ENCODE results near the gene TMEM35A.
A peak's percentile ranks its signal among the peaks of the same experiment; 100 is the strongest.
"Not testable (repeated sequence)": the region's sequence is repeated elsewhere in the genome, so short reads cannot be mapped to it uniquely, and the experiment has no call there.

Gene TMEM35A

GRCh38 chrX:101078716-101079598 lies at the start of gene TMEM35A:
Gene TMEM35A, plus strand, starts transcription at chrX:101078879. Its CDS starts 124 bp downstream, at chrX:101079003.
- DNase-seq: no peak

DNA sequence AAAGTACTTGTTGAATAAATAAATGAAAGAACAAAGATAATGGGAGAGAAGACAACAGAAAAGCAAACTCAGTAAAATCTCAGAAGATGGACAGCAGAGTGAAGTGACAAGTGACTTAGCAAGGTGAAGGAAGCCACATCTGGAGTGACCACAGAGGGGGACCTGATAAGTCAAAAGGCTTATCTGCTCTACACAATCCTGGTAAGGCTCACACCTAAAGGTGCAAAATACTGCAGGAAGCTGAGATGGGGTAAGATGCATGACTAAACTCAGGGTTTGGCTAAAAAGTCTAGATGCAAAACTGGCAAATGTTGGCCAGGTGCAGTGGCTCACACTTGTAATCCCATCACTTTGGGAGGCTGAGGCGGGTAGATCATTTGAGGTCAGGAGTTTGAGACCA lies 49.0 kb upstream of the TMEM35A start:
- no peak for DNase-seq

DNA sequence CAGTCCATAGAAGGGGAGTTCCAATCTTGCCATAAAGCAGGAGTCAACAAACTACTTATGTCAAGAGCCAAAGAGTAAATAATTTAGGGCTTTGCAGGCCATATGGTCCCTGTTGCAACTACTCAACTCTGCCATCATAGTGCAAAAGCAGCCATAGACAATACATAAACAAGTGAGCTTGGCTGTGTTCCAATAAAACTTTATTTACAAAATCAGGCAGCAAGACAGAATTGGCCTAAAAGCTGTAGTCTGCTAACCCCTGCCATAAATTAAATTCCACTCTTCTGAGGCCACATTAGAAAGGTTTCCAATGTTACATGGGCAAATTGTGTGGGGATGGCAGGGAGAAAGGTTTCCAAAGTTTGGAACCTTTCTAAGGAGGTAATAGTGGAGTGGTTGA lies 41.4 kb upstream of the TMEM35A start:
- no peak for DNase-seq

DNA sequence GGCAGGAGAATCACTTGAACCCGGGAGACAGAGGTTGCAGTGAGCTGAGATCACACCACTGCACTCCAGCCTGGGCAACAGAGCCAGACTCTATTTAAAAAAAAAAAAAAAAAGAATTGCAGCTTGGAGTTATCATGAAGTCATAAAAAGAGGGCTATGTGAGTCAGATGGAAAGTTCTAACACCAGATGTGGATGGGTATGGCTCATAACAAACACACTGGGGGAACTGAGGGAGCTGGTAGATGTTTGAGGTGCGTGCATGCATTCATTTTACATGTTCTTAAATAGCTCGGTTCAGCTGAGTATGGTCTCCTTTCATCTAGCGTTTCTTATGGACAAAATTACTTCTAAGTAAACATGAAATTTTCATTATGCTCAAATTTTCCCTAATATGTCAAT lies 38.5 kb upstream of the TMEM35A start:
- DNase-seq: peak; percentile 10

DNA sequence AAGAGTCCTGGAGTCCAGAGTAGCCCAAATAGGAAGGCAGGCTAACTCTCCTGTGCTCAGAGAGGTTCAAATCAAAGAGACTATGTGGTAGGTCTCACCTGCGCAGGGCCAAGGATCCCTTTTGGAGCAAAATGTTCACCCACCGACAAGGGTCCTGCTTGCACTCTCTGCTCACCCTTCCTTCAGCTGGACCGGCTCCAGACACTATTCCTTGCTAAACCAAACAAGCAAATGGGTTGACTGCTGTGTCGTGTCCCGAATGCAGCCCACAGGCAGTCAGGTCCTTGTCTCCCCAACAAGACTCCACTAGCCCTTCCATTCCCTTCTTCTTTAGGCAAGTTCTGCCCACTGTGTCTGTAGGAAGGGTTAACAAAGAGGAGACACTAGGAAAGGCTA lies 27.5 kb upstream of the TMEM35A start:
- DNase-seq: no peak

DNA sequence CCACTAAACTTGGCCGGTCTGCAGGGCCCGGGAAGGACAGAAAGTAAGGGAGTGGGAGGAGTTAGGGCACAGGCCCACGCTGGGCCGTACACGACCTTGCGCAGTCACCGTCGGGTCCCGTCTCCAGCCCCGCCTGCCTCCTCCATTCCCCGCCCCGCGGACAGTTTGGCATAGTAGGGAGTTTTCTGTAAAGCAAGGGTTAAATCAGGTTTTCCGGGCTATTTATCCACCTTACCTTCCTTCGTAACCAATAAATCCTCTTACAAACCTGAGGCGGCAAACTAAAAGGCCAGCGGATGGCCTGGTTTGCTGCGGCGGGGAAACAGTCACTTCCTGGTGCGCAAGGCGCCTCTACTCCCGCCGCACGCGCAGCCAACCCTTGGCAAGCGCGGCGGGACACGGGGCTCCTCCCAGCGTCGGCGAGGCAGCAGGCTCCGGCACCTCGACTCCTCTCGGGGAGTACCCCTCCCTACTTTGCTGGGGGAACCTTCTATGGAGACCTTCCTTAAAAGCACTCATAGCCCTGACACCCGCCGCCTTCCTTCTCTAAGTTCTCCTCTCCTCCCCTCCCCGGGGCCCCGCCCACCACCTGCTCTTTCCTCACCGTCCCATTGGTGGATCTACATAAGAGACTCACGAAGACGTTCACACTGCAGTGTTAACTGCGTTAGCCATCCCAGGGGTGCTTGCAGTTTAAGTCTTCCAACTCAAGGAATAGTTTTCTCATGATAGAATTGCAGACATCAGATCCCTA lies 27.0 kb upstream of the TMEM35A start, which contains the start of gene TRMT2B:
Gene TRMT2B, minus strand, starts transcription at position 563 of the 754 bp plus-strand sequence. CDS start 9,822 bp downstream, outside the sequence.
- peak; percentile 61 for DNase-seq

- not testable (repeated sequence) for DNase-seq
Observed at GRCh38 chrX:101056551-101056950, 22.1 kb upstream of the TMEM35A start.

DNA sequence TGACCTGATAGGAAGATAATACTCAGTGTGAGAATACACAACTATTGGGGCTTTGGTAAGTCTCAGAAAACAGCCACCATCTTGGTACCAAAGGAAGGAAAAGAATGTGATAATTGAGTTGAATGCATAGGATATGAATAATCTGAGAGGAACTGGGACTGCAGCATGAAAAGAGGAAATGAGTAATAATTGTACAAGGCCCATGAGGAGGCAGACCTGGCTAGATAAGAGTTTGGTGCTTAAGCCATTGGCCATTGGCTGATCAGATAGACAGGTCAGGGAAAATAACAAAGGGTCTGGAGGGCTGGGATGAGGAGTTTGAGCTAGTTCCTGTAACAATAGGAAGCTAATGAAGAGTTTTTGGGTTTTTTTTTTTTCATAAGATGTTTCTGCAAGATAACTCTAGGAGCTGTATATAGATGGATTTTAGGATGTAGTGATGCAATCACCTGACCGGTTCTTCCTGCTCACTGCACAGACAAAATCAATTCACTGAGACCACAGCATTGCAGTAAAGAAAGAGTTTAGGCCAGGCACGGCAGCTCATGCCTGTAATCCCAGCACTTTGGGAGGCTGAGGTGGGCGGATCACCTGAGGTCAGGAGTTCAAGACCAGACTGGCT lies 21.5 kb upstream of the TMEM35A start:
- peak; percentile 78 for DNase-seq

GRCh38 chrX:101062176-101062575 lies 16.5 kb upstream of the TMEM35A start:
- DNase-seq: no peak

DNA sequence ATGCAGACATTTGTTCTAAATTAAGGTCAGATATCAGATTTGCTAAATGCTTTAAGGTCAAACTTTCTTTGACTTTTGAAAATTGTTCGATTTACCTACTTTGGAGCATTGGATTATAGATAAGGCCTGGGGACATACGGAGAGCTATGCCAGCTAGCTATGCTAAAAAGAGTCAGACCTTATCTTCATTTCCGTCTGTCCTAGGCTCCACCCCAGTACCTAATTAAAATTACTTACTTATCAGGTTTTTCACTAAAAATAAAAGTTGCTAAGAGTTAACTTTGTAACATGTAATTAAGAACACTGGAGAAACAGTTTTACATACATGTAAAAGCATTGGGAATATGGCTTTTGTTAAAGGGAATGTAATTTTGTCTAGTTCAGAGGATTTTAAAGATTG lies 7.1 kb upstream of the TMEM35A start:
- no peak for DNase-seq

DNA sequence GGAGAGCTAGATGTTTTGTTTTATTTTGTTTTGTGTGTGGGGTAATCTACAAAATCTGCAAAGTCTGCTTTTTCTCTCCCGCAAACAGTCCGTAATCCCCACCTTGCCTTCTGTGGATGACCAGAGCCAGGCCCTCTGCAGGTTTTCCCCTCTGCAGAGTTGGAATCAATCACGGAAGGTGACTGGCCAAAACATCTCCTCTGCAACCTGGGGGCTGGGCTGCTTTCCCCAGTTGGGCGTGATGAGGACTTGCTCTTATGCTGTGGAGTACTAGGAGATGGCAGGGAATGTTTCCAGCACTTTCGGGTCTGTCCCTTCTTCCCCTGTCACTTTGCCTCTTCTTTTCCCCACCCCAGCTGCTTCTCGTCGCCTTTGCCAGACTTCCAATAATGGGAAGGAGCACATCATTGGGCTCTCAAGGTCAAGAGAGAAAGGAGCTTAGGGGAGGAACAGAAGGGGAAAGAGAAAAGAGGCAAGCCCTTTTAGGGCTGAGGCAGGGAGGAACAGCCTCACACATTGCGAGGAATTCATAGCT lies 1.1 kb downstream of the TMEM35A start:
- no peak for DNase-seq

DNA sequence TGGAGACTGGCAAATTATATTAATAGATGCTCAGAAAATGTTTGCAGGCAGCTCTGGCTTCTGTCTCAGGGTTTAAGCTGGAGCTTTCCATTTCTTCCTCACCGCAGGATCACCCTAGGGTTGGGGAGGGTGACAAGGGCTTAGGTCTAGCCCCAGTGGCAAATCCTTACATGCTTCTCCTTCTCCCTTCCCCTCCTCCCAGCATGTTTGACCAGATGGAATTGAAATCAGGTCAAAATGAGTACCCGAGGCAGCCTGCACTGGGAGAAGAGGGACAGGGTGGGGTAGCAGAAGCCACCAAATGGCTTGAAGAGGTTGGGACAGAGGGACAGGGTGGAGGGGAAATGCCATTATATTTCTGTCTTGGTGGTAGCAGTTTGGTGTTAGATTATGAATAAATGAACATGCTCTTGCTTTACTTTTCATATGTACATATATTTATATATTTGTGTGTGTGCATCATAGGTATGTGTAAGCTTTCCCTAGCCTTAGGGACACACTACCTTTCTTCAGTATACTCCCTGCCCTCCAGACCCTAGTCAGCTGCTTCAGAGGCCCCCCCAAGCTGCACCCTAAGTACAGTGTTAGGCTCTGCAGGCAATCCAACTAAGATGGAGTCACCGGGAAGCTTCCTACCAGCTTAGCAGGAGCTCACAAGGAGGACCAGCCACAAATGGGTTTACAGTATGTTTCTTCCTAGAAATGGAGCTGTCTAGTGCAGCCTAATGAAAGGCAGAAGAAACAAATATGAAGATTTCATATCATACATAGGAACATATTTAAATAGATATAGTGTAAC lies 1.8 kb downstream of the TMEM35A start:
- no peak for DNase-seq

- DNase-seq: no peak
Observed at GRCh38 chrX:101081231-101081630, 2.6 kb downstream of the TMEM35A start.

DNA sequence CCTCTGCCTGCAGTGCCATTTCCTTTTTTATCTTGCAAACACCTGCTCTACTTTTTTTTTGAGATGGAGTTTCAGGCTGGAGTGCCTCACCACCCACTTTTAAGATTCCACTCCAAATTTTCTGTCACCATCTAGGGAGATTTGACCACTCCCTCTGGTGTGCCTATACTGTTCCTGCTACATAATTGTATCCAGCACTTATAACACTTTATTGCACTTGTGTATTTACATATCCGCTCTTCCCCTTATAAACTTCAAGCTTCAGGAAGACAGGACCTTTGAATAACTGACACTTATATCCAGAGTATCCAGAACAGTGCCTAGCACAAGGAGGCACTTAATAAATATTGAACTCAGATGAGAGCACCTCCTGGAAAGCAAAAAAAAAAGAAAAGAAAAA lies 13.1 kb downstream of the TMEM35A start:
- DNase-seq: no peak

DNA sequence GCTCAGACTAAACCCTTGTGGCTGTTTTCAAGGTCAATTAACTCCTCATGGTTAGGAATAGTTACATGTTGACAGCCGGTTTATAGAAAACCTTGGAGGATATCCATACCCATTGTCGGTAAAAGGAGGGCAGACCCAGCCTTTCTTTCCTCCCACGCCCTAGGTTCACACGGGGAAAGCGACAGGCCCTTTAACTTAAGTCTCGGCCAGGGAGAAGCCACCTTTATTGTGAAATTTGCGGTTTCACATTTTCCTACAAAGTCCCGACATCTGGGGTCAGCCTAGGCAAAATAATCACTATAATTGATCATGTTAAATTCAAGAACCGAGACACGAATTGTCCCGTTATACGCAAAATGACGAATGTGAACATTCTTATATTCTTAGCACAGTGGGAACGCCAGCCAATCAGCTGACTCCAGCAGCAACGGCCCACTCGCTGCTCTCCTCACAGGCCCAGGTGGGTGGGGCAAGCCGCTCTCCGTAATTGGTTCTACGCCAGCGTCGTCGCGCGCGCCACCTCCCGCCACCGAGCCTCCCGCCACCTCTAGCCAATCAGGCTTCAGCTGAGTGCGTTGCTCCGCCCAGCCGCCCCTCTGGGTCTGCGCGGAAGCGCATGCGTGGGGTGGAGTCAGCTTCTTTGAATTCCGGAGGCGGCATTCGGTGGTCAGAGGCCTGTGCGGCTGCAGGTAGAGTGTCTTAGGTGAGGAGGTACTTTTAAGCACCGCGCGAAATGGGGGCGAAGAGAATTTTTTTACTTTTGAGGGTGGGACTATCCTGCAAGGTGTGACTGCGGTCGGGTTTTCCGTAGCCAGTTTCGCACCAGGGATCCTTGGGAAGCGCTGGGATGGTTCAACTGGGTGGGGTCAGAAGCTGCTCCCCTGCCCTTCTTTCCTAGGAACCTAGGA lies 19.1 kb downstream of the TMEM35A start, which contains the start of gene CENPI:
Gene CENPI, plus strand, starts transcription at position 659 of the 908 bp plus-strand sequence. CDS start 2,867 bp downstream, outside the sequence.
- peak; percentile 89 for DNase-seq

DNA sequence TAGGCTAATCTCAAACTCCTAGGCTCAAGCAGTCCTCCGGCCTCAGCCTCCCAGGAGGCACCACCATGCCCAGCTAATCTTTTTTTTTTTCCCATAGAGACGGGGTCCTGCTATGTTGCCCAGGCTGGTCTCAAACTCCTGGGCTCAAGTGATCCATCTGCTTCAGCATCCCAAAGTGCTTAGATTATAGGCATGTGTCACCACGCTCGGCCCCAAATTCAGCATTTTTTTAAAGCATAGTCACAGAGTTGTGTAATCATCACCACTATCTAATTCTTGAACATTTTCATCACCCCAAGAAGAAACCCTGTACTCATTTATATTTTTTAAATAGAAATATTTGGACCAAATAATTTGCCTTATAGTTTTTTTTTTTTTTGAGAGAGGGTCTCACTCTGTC lies 29.6 kb downstream of the TMEM35A start:
- DNase-seq: peak; percentile 79

DNA sequence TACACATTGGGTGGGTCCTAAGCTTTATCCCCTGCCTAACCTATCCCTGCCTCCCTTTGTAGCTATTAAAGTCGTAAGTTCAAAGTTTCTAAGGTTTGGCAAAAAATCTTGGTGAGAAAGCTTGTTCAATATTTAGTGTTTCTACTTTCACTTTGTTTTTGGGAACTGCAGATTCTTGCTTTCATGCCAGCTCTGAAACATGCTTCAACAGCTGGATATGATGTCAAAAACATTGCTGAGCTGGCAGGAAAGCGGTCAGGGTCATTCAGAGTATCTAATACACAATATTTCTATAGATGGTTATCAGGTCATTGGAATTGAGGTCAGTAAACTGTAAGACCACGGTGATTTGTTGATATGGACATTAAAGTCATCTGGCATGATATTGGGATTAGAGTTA lies 39.0 kb downstream of the TMEM35A start:
- DNase-seq: no peak

DNA sequence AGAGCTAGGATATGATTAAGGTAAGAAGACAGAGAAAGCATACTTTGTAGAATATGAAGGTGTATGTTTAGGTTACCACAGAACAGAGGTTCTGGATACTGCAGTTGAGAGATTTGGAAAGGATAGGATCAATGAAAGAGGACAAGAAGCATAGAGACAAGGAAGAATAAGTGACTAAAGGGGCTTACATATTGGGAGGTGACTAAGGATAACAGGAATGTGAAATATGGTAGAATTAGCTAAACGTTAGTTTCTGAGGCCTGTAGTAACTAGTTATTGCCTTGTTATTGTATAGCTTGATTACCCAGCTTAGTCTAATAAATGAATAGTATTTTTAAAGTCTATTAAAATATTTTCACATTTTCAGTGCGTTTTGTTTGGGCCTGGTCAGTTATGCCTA lies 57.6 kb downstream of the TMEM35A start:
- DNase-seq: peak; percentile 23
